Large intestine (tissue), 3 donors: ENCODE measurements around the gene THSD7A. TPM values are rescaled to one million over a fixed set of nuclear protein-coding genes. Genes with fewer than 3 reads are reported as not detected.

Experiments used
- DNase-seq, 2 donors: peaks; one replicate each; pipeline versions ENCODE4 v3.0.0 to v3.0.0-alpha.2; 2013
- H3K27ac ChIP-seq: one replicate; pipeline ENCODE4 v1.5.1; 2013; ENCODE audit warnings: low read length
- H3K27me3 ChIP-seq: 2 replicates; pipeline ENCODE4 v1.6.1; 2013; ENCODE audit warnings: low read length; ENCODE audit not compliant: control insufficient read depth, insufficient read depth
- H3K36me3 ChIP-seq: 2 replicates; pipeline ENCODE4 v1.6.1; 2013; ENCODE audit warnings: low read length; ENCODE audit not compliant: control insufficient read depth, insufficient read depth
- H3K4me1 ChIP-seq: one replicate; pipeline ENCODE4 v1.6.1; 2013; ENCODE audit warnings: low read length; ENCODE audit not compliant: control insufficient read depth, insufficient read depth
- H3K4me3 ChIP-seq: one replicate; pipeline ENCODE4 v1.5.1; 2013; ENCODE audit warnings: low read length
- H3K9me3 ChIP-seq: one replicate; pipeline ENCODE4 v1.6.1; 2013; ENCODE audit warnings: mild to moderate bottlenecking, low read depth, low read length, moderate library complexity; ENCODE audit not compliant: control insufficient read depth
- WGBS: methylation state at CpG from one replicate; pipeline ENCODE4 v1.1.5; 2013; ENCODE audit warnings: low lambda C conversion rate; ENCODE audit not compliant: insufficient coverage; 5-methylcytosine and 5-hydroxymethylcytosine counted together
- polyA plus RNA-seq: library from polyadenylated mRNA; unstranded; fragments of 120-200 nt; gene quantifications from one replicate; pipeline ENCODE4 v1.2.1, GENCODE V29; 2013

THSD7A gene
- polyA plus RNA-seq, 1 donor = 3.7 TPM

DNA sequence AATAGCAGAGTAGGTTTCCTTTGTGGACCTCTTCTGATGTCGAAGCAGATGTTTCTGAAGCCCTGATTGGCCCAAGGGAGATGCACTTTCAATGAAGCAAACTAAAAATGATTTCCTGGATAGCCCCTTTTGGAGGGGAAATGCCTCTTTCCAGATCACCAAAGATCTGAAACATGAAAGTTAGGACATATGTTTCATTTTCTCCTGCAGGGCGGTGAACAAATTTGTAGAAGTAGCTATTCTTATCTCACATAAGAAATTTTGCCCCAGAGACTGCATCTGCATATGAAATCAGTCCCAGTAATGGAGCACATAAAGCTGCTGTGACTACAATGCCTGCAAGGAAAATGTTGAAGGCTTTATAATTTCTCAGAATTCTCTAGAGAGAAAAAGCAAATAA, 56.0 kb downstream of the THSD7A start:
- no CpG with 5 or more reads among the region's 2 CpGs for WGBS
- Histone ChIP-seq H3K4me1 (no peaks in the 10 kb centered on the region), H3K27me3 (no peaks in the 10 kb centered on the region), H3K4me3 (no peak overlapping the region), H3K27ac (no peak overlapping the region), H3K36me3 (no peaks in the 10 kb centered on the region), H3K9me3 (no peaks in the 10 kb centered on the region)
- no peak for DNase-seq

DNA sequence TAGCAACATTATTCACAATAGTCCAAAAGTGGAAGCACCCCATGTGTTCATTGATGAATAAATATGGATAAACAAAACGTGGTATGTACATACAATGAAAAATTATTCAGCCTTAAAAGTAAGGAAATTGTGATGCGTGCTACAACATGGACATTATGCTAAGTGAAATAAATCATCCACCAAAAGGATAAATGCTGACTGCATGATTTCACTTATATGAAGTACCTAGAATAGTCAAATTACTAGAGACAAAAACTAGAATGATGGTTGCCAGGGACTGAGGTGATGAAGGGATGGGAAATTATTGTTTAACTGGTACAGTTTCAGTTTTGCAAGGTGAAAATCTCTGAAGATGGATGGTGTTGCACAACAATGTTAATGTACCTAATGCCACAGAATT, 56.6 kb downstream of the THSD7A start:
- Histone ChIP-seq H3K4me3 (no peak overlapping the region), H3K27me3 (no peaks in the 10 kb centered on the region), H3K36me3 (no peaks in the 10 kb centered on the region), H3K4me1 (no peaks in the 10 kb centered on the region), H3K27ac (no peak overlapping the region), H3K9me3 (no peaks in the 10 kb centered on the region)
- DNase-seq = no peak
- WGBS = no CpG with 5 or more reads among the region's 2 CpGs

DNA sequence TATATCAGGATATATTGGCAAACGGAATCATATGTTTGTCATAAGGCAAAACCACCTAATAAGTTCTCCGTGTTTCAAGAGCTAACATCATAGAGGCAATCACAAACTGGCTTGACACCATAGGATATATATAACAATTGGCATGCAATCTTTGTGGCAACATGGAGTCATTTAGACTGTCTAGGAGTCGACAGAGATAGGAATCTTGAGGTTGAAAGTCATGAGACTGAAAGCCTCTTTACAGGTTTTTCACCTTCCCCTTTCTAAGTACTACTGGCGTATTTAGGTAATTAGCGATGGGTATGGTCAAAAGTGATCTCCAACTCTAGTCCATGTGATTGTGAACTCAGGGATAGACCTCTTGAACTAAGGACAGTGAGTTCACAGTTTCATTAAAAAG, 63.7 kb downstream of the THSD7A start:
- Histone ChIP-seq H3K4me3 (no peak overlapping the region), H3K27me3 (no peaks in the 10 kb centered on the region), H3K27ac (no peak overlapping the region), H3K4me1 (no peaks in the 10 kb centered on the region), H3K9me3 (no peaks in the 10 kb centered on the region), H3K36me3 (no peaks in the 10 kb centered on the region)
- WGBS = no CpG with 5 or more reads among the region's 5 CpGs
- no peak for DNase-seq

DNA sequence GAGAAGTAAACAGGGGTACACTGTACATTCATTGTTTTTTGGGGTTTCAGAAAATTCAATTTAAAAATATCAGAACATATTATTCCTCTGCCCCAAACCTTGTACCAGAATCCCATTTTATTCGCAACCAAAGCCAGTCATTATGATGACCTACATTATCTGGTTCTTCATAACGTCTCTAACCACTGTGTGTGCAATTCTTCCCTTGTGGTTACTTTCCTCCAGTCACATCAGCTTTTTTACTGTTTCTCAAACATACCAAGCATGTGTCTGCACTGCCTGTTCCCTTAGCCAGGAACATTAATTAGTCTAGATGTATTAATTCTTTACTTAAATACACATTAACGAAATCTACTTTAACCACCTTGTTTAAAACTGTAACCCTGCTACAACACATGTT, 64.8 kb downstream of the THSD7A start:
- Histone ChIP-seq H3K9me3 (no peaks in the 10 kb centered on the region), H3K27me3 (no peaks in the 10 kb centered on the region), H3K36me3 (no peaks in the 10 kb centered on the region), H3K27ac (no peak overlapping the region), H3K4me1 (no peaks in the 10 kb centered on the region), H3K4me3 (no peak overlapping the region)
- DNase-seq = no peak
- WGBS = 93% methylated on average over 3 of the region's 3 CpGs

DNA sequence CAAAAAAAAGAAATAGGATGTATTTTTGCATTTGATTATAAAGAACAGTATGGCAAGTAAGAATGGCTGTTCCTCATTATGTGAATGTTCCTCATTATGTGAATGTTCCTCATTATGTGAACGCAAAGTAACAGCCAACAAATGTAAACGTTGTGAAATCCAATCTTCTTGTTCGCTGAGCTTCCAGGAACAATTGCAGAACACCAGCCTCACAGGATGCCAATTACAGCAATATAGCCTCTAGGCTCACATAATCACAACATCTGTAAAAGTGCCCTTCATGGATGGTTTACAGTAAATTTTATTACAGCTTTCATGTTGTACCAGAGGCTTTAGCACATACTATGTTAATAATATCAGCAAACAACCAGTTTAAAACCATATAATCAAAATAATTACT, 71.6 kb downstream of the THSD7A start:
- Histone ChIP-seq H3K27me3 (no peaks in the 10 kb centered on the region), H3K36me3 (no peaks in the 10 kb centered on the region), H3K4me3 (no peak overlapping the region), H3K27ac (no peak overlapping the region), H3K9me3 (no peaks in the 10 kb centered on the region), H3K4me1 (no peaks in the 10 kb centered on the region)
- no CpG with 5 or more reads among the region's 3 CpGs for WGBS
- no peak for DNase-seq

DNA sequence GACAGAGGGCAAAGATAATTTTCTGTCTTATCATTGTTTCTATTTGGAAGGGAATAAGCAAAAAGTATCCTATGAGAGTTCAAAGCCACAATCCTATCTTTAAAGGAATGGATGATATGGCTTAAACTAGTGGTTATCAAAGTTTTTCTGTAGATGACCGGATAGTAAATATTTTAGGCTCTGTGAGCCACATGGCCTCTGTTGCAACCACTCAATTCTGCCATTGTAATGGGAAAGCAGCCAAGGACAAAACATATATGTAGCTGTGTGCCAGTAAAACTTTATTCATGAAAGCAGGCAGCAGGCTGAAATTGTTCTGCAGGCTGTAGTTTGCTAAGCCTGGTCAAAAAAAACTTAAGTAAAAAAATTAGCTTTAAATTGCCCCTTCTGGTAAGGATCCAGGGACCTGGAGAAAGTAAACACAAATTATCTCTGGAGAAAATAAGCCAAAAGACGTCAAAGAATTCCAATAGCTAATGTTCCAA, 73.3 kb downstream of the THSD7A start:
- no peaks in the 10 kb centered on the region for H3K36me3 ChIP-seq
- H3K9me3 ChIP-seq = no peaks in the 10 kb centered on the region
- no peaks in the 10 kb centered on the region for H3K4me1 ChIP-seq
- H3K4me3 ChIP-seq = no peak overlapping the region
- no peak overlapping the region for H3K27ac ChIP-seq
- WGBS = 22% methylated on average over 1 of the region's 2 CpGs
- no peaks in the 10 kb centered on the region for H3K27me3 ChIP-seq
- DNase-seq = no peak

DNA sequence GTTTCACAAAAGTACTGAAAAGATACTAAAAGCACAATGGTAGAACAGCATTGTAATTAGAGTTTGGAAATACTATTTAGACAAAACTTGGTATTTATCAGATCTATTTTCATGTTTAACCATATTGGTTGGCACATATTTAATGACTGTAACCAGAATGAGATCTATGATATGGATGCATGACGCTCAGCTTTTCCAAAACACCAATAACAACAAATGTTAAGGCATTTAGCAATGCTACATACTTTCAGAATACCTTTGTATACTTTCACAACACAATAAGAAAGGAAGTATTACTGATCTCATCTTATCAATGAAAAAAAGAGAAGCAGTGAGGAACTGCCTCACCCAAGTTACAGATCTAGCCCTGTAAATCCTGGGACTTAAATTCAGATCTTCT, 74.8 kb downstream of the THSD7A start:
- no CpG with 5 or more reads among the region's 1 CpG for WGBS

DNA sequence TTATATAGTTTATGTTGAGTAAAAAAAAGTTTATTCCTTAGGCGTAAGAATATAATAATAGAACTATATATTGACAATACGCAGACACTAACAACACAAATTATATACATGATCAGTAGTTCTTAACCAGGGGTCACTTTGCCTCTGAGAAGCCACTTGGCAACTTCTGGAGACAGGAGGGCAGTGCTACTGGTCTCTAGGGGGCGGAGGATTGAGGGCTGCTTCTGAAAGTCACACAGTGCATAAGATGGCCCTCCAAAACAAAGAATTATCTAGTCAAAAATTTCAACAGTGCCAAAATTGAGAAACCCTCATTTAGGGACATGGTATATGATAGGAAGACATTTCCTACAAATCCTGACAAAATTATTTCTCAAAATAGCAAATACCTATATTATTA, 77.1 kb downstream of the THSD7A start:
- Histone ChIP-seq H3K36me3 (no peaks in the 10 kb centered on the region), H3K27ac (no peak overlapping the region), H3K4me1 (no peaks in the 10 kb centered on the region), H3K9me3 (peaks cover 3% of the 10 kb centered on the region), H3K4me3 (no peak overlapping the region), H3K27me3 (no peaks in the 10 kb centered on the region)
- no peak for DNase-seq
- no CpG with 5 or more reads among the region's 3 CpGs for WGBS

More for the DNA sequence above, 74.8 kb downstream of the THSD7A start:
- H3K36me3 ChIP-seq = no peaks in the 10 kb centered on the region
- no peak overlapping the region for H3K4me3 ChIP-seq
- DNase-seq = no peak
- peaks cover 3% of the 10 kb centered on the region for H3K9me3 ChIP-seq
- H3K4me1 ChIP-seq = no peaks in the 10 kb centered on the region
- no peaks in the 10 kb centered on the region for H3K27me3 ChIP-seq
- H3K27ac ChIP-seq = no peak overlapping the region

DNA sequence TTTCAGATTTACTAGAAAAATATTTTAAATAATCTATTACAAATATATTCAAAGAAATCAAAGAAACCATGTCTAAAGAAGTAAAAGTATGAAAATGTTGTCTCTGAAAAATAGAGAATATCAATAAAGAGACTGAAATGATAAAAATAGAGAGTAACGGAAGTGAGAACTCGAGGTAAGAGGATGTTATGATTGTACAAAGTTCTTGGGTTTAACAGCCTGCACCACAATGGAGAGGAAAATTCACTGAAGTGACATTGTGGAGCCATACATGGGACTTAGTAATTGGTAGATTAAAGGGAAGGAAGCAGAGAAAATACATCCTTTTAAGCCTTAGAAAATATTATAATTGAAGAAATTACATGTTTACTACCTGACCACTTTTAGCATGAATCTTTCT, 77.9 kb downstream of the THSD7A start:
- Histone ChIP-seq H3K4me1 (no peaks in the 10 kb centered on the region), H3K27me3 (no peaks in the 10 kb centered on the region), H3K4me3 (no peak overlapping the region), H3K9me3 (peaks cover 3% of the 10 kb centered on the region), H3K36me3 (no peaks in the 10 kb centered on the region), H3K27ac (no peak overlapping the region)
- DNase-seq = no peak
- 83% methylated on average over 2 of the region's 2 CpGs for WGBS

DNA sequence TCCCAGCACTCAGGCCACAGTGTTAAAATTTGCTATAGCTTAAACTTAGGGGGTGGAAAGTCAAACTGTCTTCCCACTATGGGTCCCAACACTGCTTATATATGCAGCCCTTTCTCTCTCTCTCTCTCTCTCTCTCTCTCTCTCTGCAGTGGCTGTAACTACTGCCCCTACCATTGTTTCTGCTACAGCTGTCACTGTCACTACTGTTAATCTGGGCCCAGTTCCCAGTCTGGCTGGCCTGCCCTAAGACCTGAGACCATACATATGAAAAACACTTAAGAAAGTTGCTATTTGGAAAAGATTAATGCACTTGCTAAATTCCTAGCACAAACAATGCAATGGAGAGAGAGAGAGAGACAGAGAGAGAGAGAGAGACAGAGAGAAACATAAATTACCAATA, 78.6 kb downstream of the THSD7A start:
- DNase-seq = no peak
- H3K36me3 ChIP-seq = no peaks in the 10 kb centered on the region
- peaks cover 3% of the 10 kb centered on the region for H3K9me3 ChIP-seq
- no peak overlapping the region for H3K27ac ChIP-seq
- H3K4me3 ChIP-seq = no peak overlapping the region
- H3K27me3 ChIP-seq = no peaks in the 10 kb centered on the region
- H3K4me1 ChIP-seq = no peaks in the 10 kb centered on the region

DNA sequence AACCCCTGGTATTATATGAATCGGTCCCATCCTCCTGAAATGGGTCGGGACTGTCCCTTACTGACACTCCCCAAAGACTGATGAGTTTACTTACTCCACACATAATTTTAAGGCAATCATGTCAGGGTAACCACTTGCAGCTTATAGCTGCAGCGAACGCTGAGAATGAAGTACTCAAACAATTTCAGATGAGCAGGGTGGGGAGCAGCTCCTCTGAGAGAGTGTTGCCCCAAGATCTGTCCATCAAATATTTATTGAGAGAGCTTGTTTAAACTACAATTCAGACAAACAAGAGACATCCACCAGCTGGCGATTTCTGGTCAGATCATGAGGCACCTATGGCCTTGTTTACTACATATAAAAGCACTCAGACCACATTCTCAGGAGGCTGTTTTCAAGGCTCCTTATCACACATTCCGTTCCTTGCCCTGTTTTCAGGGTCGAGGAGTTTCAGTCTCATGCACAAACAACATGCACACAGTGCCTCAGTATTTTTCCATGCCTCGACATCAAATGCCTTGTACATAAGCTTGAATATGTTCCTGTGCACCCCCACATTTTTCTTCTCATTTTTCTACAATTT, 80.1 kb downstream of the THSD7A start:
- H3K4me1 ChIP-seq = no peaks in the 10 kb centered on the region
- H3K9me3 ChIP-seq = peaks cover 3% of the 10 kb centered on the region
- no peak for DNase-seq
- H3K27me3 ChIP-seq = no peaks in the 10 kb centered on the region
- WGBS = 71% methylated on average over 1 of the region's 8 CpGs
- H3K4me3 ChIP-seq = no peak overlapping the region
- no peaks in the 10 kb centered on the region for H3K36me3 ChIP-seq
- no peak overlapping the region for H3K27ac ChIP-seq
